Skeletal muscle satellite cell (primary cell): Measurements from ENCODE around the gene NINJ1.
"Not testable (repeated sequence)": the region's sequence is repeated elsewhere in the genome, so short reads cannot be mapped to it uniquely, and the experiment has no call there.

Experiments
- H3K27me3 ChIP-seq: 2 replicates; pipeline ENCODE4 v1.7.0; 2013; ENCODE audit warnings: low read length; ENCODE audit not compliant: control insufficient read depth, insufficient read depth
- H3K36me3 ChIP-seq: 2 replicates; pipeline ENCODE4 v1.7.0; 2013; ENCODE audit warnings: mild to moderate bottlenecking, control low read depth, low read length; ENCODE audit not compliant: insufficient read depth
- H3K4me1 ChIP-seq: 2 replicates; pipeline ENCODE4 v1.7.0; 2013; ENCODE audit warnings: low read length; ENCODE audit not compliant: control insufficient read depth, insufficient read depth
- H3K4me2 ChIP-seq: 2 replicates; pipeline ENCODE4 v1.7.0; 2013; ENCODE audit warnings: mild to moderate bottlenecking, low read length
- H3K4me3 ChIP-seq: 2 replicates; pipeline ENCODE4 v1.7.0; 2013; ENCODE audit warnings: low read length
- H3K9ac ChIP-seq: 2 replicates; pipeline ENCODE4 v1.7.0; 2013; ENCODE audit warnings: mild to moderate bottlenecking, low read depth, low read length, moderate library complexity
- H3K9me3 ChIP-seq: replicated peaks from 2 replicates; pipeline ENCODE4 v1.7.0; 2013; ENCODE audit warnings: mild to moderate bottlenecking, control low read depth, low read length

NINJ1 gene

GRCh38 chr9:93105620-93106019 lies 28.4 kb downstream of the NINJ1 start:
- no peaks in the 10 kb centered on the region for H3K9me3 ChIP-seq
- no peak overlapping the region for H3K4me2 ChIP-seq
- H3K9ac ChIP-seq, result no peak overlapping the region
- no peaks in the 10 kb centered on the region for H3K27me3 ChIP-seq
- no peaks in the 10 kb centered on the region for H3K4me1 ChIP-seq
- H3K4me3 ChIP-seq, result no peak overlapping the region
- H3K36me3 ChIP-seq, result peaks cover 23% of the 10 kb centered on the region

GRCh38 chr9:93101086-93101485 lies 33.0 kb downstream of the NINJ1 start:
- not testable (repeated sequence) for H3K9ac ChIP-seq, H3K9me3 ChIP-seq

GRCh38 chr9:93100276-93100636 lies 33.8 kb downstream of the NINJ1 start:
- H3K4me1 ChIP-seq, result peaks cover 24% of the 10 kb centered on the region
- H3K9me3 ChIP-seq, result no peaks in the 10 kb centered on the region
- no peaks in the 10 kb centered on the region for H3K27me3 ChIP-seq
- no peak overlapping the region for H3K4me2 ChIP-seq
- H3K36me3 ChIP-seq, result peaks cover 5% of the 10 kb centered on the region
- no peak overlapping the region for H3K4me3 ChIP-seq
- H3K9ac ChIP-seq, result no peak overlapping the region

More at GRCh38 chr9:93101086-93101485, 33.0 kb downstream of the NINJ1 start:
- not testable (repeated sequence) for H3K4me2 ChIP-seq, H3K27me3 ChIP-seq, H3K36me3 ChIP-seq, H3K4me3 ChIP-seq
- H3K4me1 ChIP-seq, result peaks cover 24% of the 10 kb centered on the region

GRCh38 chr9:93099551-93100275 lies 34.3 kb downstream of the NINJ1 start:
- Histone ChIP-seq H3K9me3 (no peaks in the 10 kb centered on the region), H3K9ac (no peak overlapping the region), H3K36me3 (peaks cover 5% of the 10 kb centered on the region), H3K27me3 (no peaks in the 10 kb centered on the region), H3K4me3 (no peak overlapping the region), H3K4me2 (peak overlapping the region; percentile 52), H3K4me1 (peaks cover 29% of the 10 kb centered on the region)

GRCh38 chr9:93098236-93098946 lies 35.7 kb downstream of the NINJ1 start:
- peaks cover 29% of the 10 kb centered on the region for H3K4me1 ChIP-seq
- H3K36me3 ChIP-seq, result peaks cover 5% of the 10 kb centered on the region
- no peaks in the 10 kb centered on the region for H3K9me3 ChIP-seq
- H3K4me3 ChIP-seq, result peak overlapping the region; percentile 82
- peak overlapping the region; percentile 88 for H3K9ac ChIP-seq
- H3K4me2 ChIP-seq, result peak overlapping the region; percentile 93
- no peaks in the 10 kb centered on the region for H3K27me3 ChIP-seq

- peak overlapping the region; percentile 93 for H3K4me2 ChIP-seq
- peak overlapping the region; percentile 82 for H3K4me3 ChIP-seq
- no peaks in the 10 kb centered on the region for H3K27me3 ChIP-seq
- H3K36me3 ChIP-seq, result peaks cover 5% of the 10 kb centered on the region
- peak overlapping the region; percentile 88 for H3K9ac ChIP-seq
- no peaks in the 10 kb centered on the region for H3K9me3 ChIP-seq
- H3K4me1 ChIP-seq, result peaks cover 29% of the 10 kb centered on the region
These were observed 36.4 kb downstream of the NINJ1 start for GRCh38 chr9:93097511-93098201.

GRCh38 chr9:93096811-93097382 lies 37.2 kb downstream of the NINJ1 start:
- Histone ChIP-seq H3K27me3 (no peaks in the 10 kb centered on the region), H3K4me3 (peak overlapping the region; percentile 82), H3K36me3 (peaks cover 5% of the 10 kb centered on the region), H3K4me2 (peak overlapping the region; percentile 93), H3K9ac (peak overlapping the region; percentile 88), H3K4me1 (peaks cover 33% of the 10 kb centered on the region), H3K9me3 (no peaks in the 10 kb centered on the region)

GRCh38 chr9:93096131-93096802 lies 37.8 kb downstream of the NINJ1 start, which contains the start of gene CARD19:
CARD19 (plus strand) TSS chr9:93096217; CDS start chr9:93096346, 129 bp downstream.
- Histone ChIP-seq H3K4me1 (peaks cover 37% of the 10 kb centered on the region), H3K9ac (peak within 1 kb of the TSS; percentile 88), H3K4me3 (peak within 1 kb of the TSS; percentile 82), H3K27me3 (no peaks in the 10 kb centered on the region), H3K36me3 (peaks cover 5% of the 10 kb centered on the region), H3K9me3 (peaks cover 1% of the 10 kb centered on the region), H3K4me2 (peak within 1 kb of the TSS; percentile 93)

GRCh38 chr9:93095205-93096130 lies 38.6 kb downstream of the NINJ1 start:
- peak overlapping the region; percentile 74 for H3K4me3 ChIP-seq
- peaks cover 6% of the 10 kb centered on the region for H3K9me3 ChIP-seq
- peaks cover 37% of the 10 kb centered on the region for H3K4me1 ChIP-seq
- H3K4me2 ChIP-seq, result peak overlapping the region; percentile 82
- peak overlapping the region; percentile 82 for H3K9ac ChIP-seq
- H3K27me3 ChIP-seq, result no peaks in the 10 kb centered on the region
- H3K36me3 ChIP-seq, result peaks cover under 1% of the 10 kb centered on the region

GRCh38 chr9:93094658-93095204 lies 39.3 kb downstream of the NINJ1 start:
- H3K9ac ChIP-seq, result peak overlapping the region; percentile 82
- H3K4me1 ChIP-seq, result peaks cover 37% of the 10 kb centered on the region
- H3K4me2 ChIP-seq, result peak overlapping the region; percentile 82
- peaks cover 6% of the 10 kb centered on the region for H3K9me3 ChIP-seq
- H3K36me3 ChIP-seq, result no peaks in the 10 kb centered on the region
- peak overlapping the region; percentile 74 for H3K4me3 ChIP-seq
- no peaks in the 10 kb centered on the region for H3K27me3 ChIP-seq
